ENCODE data around the gene FBXW4.

Gene FBXW4

GRCh38 chr10:101563497-101564040 lies 131.4 kb downstream of the FBXW4 start:
- DNase-seq = no peak

GRCh38 chr10:101563007-101563406 lies 132.0 kb downstream of the FBXW4 start:
- DNase-seq = no peak

- DNase-seq = no peak
Measured at GRCh38 chr10:101562231-101562630, 132.7 kb downstream of the FBXW4 start.

- DNase-seq = no peak
Measured at GRCh38 chr10:101561068-101561915, 133.7 kb downstream of the FBXW4 start.
